HEK293 (cell line): ENCODE measurements around the gene RTL5.

ENCODE experiments used
- YY1 ChIP-seq: fragments of 450-650 bp; formaldehyde crosslinking; IDR thresholded peaks from 2 replicates; pipeline ENCODE4 v1.5.1; 2018; ENCODE audit warnings: missing biosample characterization, missing genetic modification characterization
- ZFP41 ChIP-seq: fragments of 450-650 bp; formaldehyde crosslinking; IDR thresholded peaks from 2 replicates; pipeline ENCODE4 v1.5.1; 2016; ENCODE audit warnings: missing biosample characterization, missing genetic modification characterization, borderline replicate concordance
- ZNF292 ChIP-seq: fragments of 450-650 bp; formaldehyde crosslinking; IDR thresholded peaks from 2 replicates; pipeline ENCODE4 v1.5.1; 2016; ENCODE audit warnings: low read depth, missing biosample characterization, missing genetic modification characterization, borderline replicate concordance
- ZNF785 ChIP-seq: fragments of 450-650 bp; formaldehyde crosslinking; IDR thresholded peaks from 2 replicates; pipeline ENCODE4 v1.5.1; 2016; ENCODE audit warnings: missing biosample characterization, missing genetic modification characterization
- TF ChIP-seq, protein P1 (sequence below): fragments of 450-650 bp; IDR thresholded peaks from 2 replicates; pipeline ENCODE4 v1.5.1; 2018; ENCODE audit warnings: missing biosample characterization, mild to moderate bottlenecking, missing genetic modification characterization
- TF ChIP-seq, protein P2 (sequence below): fragments of 450-650 bp; formaldehyde crosslinking; IDR thresholded peaks from 2 replicates; pipeline ENCODE4 v1.5.1; 2016; ENCODE audit warnings: missing biosample characterization, missing genetic modification characterization

DNA sequence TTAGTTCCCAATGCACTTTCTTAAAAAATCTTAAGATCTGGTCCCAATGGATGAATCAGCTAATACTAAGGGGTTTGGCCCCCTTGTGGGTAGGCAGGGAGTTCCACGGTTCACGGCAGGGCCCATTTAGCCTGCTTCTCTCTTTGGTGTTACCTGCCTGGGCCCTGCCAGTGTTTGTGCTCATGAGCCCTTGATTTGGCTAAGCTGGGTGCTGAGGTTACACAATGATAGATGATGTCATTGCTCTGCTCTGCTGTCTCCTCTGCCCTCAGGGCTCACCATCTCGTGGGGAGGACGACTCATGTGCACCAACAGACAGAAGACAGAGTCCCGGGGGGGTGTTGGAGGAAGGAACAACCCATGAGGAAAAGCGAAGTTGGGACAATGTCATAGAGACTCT lies 24.4 kb downstream of the RTL5 start:
- TF ChIP-seq ZNF785 (tag by site-specific recombination): no peak
- no peak for TF ChIP-seq YY1 (tag by site-specific recombination)
- TF ChIP-seq, protein P1, sequence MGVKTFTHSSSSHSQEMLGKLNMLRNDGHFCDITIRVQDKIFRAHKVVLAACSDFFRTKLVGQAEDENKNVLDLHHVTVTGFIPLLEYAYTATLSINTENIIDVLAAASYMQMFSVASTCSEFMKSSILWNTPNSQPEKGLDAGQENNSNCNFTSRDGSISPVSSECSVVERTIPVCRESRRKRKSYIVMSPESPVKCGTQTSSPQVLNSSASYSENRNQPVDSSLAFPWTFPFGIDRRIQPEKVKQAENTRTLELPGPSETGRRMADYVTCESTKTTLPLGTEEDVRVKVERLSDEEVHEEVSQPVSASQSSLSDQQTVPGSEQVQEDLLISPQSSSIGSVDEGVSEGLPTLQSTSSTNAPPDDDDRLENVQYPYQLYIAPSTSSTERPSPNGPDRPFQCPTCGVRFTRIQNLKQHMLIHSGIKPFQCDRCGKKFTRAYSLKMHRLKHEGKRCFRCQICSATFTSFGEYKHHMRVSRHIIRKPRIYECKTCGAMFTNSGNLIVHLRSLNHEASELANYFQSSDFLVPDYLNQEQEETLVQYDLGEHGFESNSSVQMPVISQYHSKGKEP (tag by site-specific recombination): no peak
- no peak for TF ChIP-seq ZNF292
- no peak for TF ChIP-seq ZFP41 (tag by site-specific recombination)
- TF ChIP-seq, protein P2, sequence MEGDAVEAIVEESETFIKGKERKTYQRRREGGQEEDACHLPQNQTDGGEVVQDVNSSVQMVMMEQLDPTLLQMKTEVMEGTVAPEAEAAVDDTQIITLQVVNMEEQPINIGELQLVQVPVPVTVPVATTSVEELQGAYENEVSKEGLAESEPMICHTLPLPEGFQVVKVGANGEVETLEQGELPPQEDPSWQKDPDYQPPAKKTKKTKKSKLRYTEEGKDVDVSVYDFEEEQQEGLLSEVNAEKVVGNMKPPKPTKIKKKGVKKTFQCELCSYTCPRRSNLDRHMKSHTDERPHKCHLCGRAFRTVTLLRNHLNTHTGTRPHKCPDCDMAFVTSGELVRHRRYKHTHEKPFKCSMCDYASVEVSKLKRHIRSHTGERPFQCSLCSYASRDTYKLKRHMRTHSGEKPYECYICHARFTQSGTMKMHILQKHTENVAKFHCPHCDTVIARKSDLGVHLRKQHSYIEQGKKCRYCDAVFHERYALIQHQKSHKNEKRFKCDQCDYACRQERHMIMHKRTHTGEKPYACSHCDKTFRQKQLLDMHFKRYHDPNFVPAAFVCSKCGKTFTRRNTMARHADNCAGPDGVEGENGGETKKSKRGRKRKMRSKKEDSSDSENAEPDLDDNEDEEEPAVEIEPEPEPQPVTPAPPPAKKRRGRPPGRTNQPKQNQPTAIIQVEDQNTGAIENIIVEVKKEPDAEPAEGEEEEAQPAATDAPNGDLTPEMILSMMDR (tag by site-specific recombination): no peak
